Type B pancreatic cell (in vitro differentiated cells): ENCODE measurements around the gene GSK3B. TPM values are rescaled to one million over a fixed set of nuclear protein-coding genes. Genes with fewer than 3 reads are reported as not detected.
"Not testable (repeated sequence)": the region's sequence is repeated elsewhere in the genome, so short reads cannot be mapped to it uniquely, and the experiment has no call there.

ENCODE experiments used
- DNase-seq: peaks from one replicate; pipeline ENCODE4 v3.0.0; 2021; ENCODE audit warnings: mixed read lengths; ENCODE audit not compliant: unreplicated experiment; ENCODE audit errors: extremely low spot score
- H3K27ac Mint-ChIP-seq: 2 replicates; pipeline ENCODE4 v1.8.0; 2021; ENCODE audit warnings: mild to moderate bottlenecking, mixed read lengths
- H3K27me3 Mint-ChIP-seq: 2 replicates; pipeline ENCODE4 v1.8.0; 2021; ENCODE audit warnings: mixed read lengths
- H3K36me3 Mint-ChIP-seq: 2 replicates; pipeline ENCODE4 v1.8.0; 2021; ENCODE audit warnings: mixed read lengths
- H3K4me1 Mint-ChIP-seq: one replicate; pipeline ENCODE4 v1.8.0; 2021; ENCODE audit warnings: mixed read lengths; ENCODE audit not compliant: unreplicated experiment
- H3K4me3 Mint-ChIP-seq: 2 replicates; pipeline ENCODE4 v1.8.0; 2021; ENCODE audit warnings: mild to moderate bottlenecking, mixed read lengths
- H3K9me3 Mint-ChIP-seq: 2 replicates; pipeline ENCODE4 v1.8.0; 2021; ENCODE audit warnings: mixed read lengths
- total RNA-seq: library from RNA; stranded (reverse); gene quantifications from 2 replicates; pipeline ENCODE4 v1.2.1, GENCODE V29; 2021; ENCODE audit warnings: low replicate concordance
- TF ChIP-seq, protein P1 (sequence below): fragments of 200-600 bp; sonication (generic); conservative IDR thresholded peaks from 2 replicates; pipeline ENCODE4 v1.5.0; 2021; ENCODE audit warnings: antibody characterized with exemption, mild to moderate bottlenecking

GSK3B gene
- total RNA-seq, 1 donor from 2014 or later = 60.5 TPM

DNA sequence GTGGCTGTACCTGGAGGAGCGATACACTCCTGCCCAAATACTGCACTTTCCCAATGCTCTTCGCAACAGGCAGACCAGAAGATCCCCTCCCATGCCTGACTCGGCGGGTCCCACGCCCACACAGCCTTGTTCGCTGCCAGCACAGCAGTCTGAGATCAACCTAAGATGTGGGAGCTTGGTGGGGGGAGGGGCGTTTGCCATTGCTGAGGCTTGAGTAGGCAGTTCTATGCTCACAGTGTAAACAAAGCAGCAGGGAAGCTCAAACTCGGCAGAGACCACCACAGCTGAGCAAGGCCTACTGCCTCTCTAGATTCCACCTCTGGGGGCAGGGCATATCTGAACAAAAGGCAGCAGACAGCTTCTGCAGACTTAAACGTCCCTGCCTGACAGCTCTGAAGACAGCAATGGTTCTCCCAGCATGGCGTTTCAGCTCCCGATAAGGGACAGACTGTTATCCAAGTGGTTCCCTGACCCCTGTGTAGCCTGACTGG lies 90.2 kb downstream of the GSK3B start:
- H3K36me3 Mint-ChIP-seq = peaks cover 30% of the 10 kb centered on the region
- H3K4me3 Mint-ChIP-seq, H3K4me1 Mint-ChIP-seq, H3K9me3 Mint-ChIP-seq, DNase-seq, H3K27me3 Mint-ChIP-seq, H3K27ac Mint-ChIP-seq: not testable (repeated sequence)
- TF ChIP-seq, protein P1, sequence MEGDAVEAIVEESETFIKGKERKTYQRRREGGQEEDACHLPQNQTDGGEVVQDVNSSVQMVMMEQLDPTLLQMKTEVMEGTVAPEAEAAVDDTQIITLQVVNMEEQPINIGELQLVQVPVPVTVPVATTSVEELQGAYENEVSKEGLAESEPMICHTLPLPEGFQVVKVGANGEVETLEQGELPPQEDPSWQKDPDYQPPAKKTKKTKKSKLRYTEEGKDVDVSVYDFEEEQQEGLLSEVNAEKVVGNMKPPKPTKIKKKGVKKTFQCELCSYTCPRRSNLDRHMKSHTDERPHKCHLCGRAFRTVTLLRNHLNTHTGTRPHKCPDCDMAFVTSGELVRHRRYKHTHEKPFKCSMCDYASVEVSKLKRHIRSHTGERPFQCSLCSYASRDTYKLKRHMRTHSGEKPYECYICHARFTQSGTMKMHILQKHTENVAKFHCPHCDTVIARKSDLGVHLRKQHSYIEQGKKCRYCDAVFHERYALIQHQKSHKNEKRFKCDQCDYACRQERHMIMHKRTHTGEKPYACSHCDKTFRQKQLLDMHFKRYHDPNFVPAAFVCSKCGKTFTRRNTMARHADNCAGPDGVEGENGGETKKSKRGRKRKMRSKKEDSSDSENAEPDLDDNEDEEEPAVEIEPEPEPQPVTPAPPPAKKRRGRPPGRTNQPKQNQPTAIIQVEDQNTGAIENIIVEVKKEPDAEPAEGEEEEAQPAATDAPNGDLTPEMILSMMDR = peak; percentile 33

DNA sequence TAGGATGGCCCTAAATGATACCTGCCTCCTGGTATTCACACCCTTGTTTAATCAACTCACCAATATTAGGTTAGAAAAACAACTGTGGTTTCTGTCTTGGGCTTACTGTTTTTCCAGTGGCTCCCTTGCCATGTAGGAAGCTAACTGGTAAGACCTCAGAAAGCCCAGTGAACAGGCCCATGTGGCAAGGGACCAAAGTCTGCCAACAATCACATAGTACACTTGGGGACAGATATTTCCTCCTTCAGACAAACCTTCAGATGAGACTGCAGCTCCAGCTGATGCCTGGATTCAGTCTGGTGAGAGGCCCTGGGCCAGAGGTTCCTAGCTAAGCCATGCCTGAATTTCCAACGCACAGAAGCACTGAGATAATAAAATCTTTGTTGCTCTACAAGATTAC lies 96.1 kb downstream of the GSK3B start:
- no peak overlapping the region for H3K4me3 Mint-ChIP-seq
- H3K27me3 Mint-ChIP-seq = no peaks in the 10 kb centered on the region
- peaks cover 36% of the 10 kb centered on the region for H3K36me3 Mint-ChIP-seq
- TF ChIP-seq, protein P1 = no peak
- no peaks in the 10 kb centered on the region for H3K9me3 Mint-ChIP-seq
- no peak for DNase-seq
- no peaks in the 10 kb centered on the region for H3K4me1 Mint-ChIP-seq
- H3K27ac Mint-ChIP-seq = no peak overlapping the region

GRCh38 chr3:119990888-119991287 lies 103.4 kb downstream of the GSK3B start:
- TF ChIP-seq, protein P1 = no peak
- Mint-ChIP-seq H3K36me3 (peaks cover 33% of the 10 kb centered on the region), H3K27ac (no peak overlapping the region), H3K27me3 (no peaks in the 10 kb centered on the region), H3K4me1 (peaks cover 6% of the 10 kb centered on the region), H3K4me3 (no peak overlapping the region), H3K9me3 (peaks cover 6% of the 10 kb centered on the region)
- no peak for DNase-seq

- peaks cover 40% of the 10 kb centered on the region for H3K36me3 Mint-ChIP-seq
- H3K4me1 Mint-ChIP-seq = peaks cover 6% of the 10 kb centered on the region
- no peak overlapping the region for H3K27ac Mint-ChIP-seq
- no peak for DNase-seq
- H3K9me3 Mint-ChIP-seq = peaks cover 6% of the 10 kb centered on the region
- no peaks in the 10 kb centered on the region for H3K27me3 Mint-ChIP-seq
- TF ChIP-seq, protein P1 = no peak
- H3K4me3 Mint-ChIP-seq = no peak overlapping the region
Observed at GRCh38 chr3:119989981-119990655, 104.1 kb downstream of the GSK3B start.

DNA sequence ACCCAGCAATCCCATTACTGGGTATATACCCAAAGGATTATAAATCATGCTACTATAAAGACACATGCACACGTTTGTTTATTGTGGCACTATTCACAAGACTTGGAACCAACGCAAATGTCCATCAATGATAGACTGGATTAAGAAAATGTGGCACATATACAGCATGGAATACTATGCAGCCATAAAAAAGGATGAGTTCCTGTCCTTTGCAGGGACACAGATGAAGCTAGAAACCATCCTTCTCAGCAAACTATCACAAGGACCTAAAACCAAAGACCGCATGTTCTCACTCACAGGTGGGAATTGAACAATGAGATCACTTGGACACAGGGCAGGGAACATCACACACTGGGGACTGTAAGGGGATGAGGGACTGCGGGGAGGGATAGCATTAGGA lies 107.4 kb downstream of the GSK3B start:
- H3K4me3 Mint-ChIP-seq, H3K4me1 Mint-ChIP-seq, H3K27me3 Mint-ChIP-seq, H3K27ac Mint-ChIP-seq, DNase-seq: not testable (repeated sequence)
- peaks cover 23% of the 10 kb centered on the region for H3K9me3 Mint-ChIP-seq
- H3K36me3 Mint-ChIP-seq = peaks cover 60% of the 10 kb centered on the region

GRCh38 chr3:119981386-119981785 lies 112.9 kb downstream of the GSK3B start:
- no peak overlapping the region for H3K27ac Mint-ChIP-seq
- TF ChIP-seq, protein P1 = no peak
- no peaks in the 10 kb centered on the region for H3K27me3 Mint-ChIP-seq
- H3K4me1 Mint-ChIP-seq = no peaks in the 10 kb centered on the region
- H3K4me3 Mint-ChIP-seq = no peak overlapping the region
- DNase-seq = no peak
- peaks cover 63% of the 10 kb centered on the region for H3K36me3 Mint-ChIP-seq
- peaks cover 17% of the 10 kb centered on the region for H3K9me3 Mint-ChIP-seq
